ENCODE measurements around the gene CELF5.
"Not testable (repeated sequence)": the region's sequence is repeated elsewhere in the genome, so short reads cannot be mapped to it uniquely, and the experiment has no call there.

The CELF5 gene

GRCh38 chr19:3333020-3333583 is 108.6 kb downstream of the CELF5 start:
- POLR2A ChIA-PET (ENCODE audit: low non-redundant PET), result no interaction called here
- no peak overlapping the region for H3K27ac ChIP-seq
- DNase-seq (ENCODE audit: low spot score), result no peak
- CTCF ChIA-PET, result interaction anchor here (0.6 kb wide), 1 partner anchor 775 kb away, joined by 10 read pairs; no protein-coding TSS in a partner anchor
- no peak for TF ChIP-seq CTCF (conservative IDR thresholded peaks at IDR 0.05; ENCODE audit: low read depth)

- ChIA-PET CTCF (interaction anchor here (0.6 kb wide), 1 partner anchor 774 kb away, joined by 10 read pairs; no protein-coding TSS in a partner anchor), POLR2A (ENCODE audit: low non-redundant PET) (no interaction called here)
- no peak overlapping the region for H3K27ac ChIP-seq
- no peak for TF ChIP-seq CTCF (conservative IDR thresholded peaks at IDR 0.05; ENCODE audit: low read depth)
- no peak for DNase-seq (ENCODE audit: low spot score)
These were observed 109.2 kb downstream of the CELF5 start for GRCh38 chr19:3333662-3334061.

- CTCF ChIA-PET, result interaction anchor here (0.8 kb wide), 1 partner anchor 30 kb away, joined by 4 read pairs; no protein-coding TSS in a partner anchor
- POLR2A ChIA-PET (ENCODE audit: low non-redundant PET); DNase-seq (ENCODE audit: low spot score): not testable (repeated sequence)
- peak overlapping the region; percentile 100 for H3K27ac ChIP-seq
These were observed 110.4 kb downstream of the CELF5 start for GRCh38 chr19:3334749-3335430.

GRCh38 chr19:3335431-3336350 is 111.2 kb downstream of the CELF5 start:
- DNase-seq (ENCODE audit: low spot score), result no peak
- POLR2A ChIA-PET (ENCODE audit: low non-redundant PET), result no interaction called here
- CTCF ChIA-PET, result interaction anchor here (0.8 kb wide), 1 partner anchor 31 kb away, joined by 4 read pairs; no protein-coding TSS in a partner anchor
- TF ChIP-seq CTCF (conservative IDR thresholded peaks at IDR 0.05; ENCODE audit: low read depth), result no peak
- H3K27ac ChIP-seq, result peak overlapping the region; percentile 100

- peak overlapping the region; percentile 100 for H3K27ac ChIP-seq
- ChIA-PET CTCF (no interaction called here), POLR2A (ENCODE audit: low non-redundant PET) (no interaction called here)
- no peak for DNase-seq (ENCODE audit: low spot score)
- TF ChIP-seq CTCF (conservative IDR thresholded peaks at IDR 0.05; ENCODE audit: low read depth), result no peak
These were observed 111.9 kb downstream of the CELF5 start for GRCh38 chr19:3336351-3336679.

GRCh38 chr19:3336680-3337523 is 112.4 kb downstream of the CELF5 start:
- ChIA-PET POLR2A (ENCODE audit: low non-redundant PET) (no interaction called here), CTCF (interaction anchor here (0.6 kb wide), 1 partner anchor 14 kb away, joined by 3 read pairs; no protein-coding TSS in a partner anchor)
- DNase-seq (ENCODE audit: low spot score), result no peak
- no peak for TF ChIP-seq CTCF (conservative IDR thresholded peaks at IDR 0.05; ENCODE audit: low read depth)
- H3K27ac ChIP-seq, result peak overlapping the region; percentile 100

Measured in RWPE1 (cell line).